A549 (cell line): ENCODE data around the gene ADAM8.

Experiments
- CEBPB ChIP-seq, 2 experiments: fragments of >200 bp in 1 of 2; sonication (Bioruptor Twin) in 1 of 2; formaldehyde crosslinking in 1 of 2; IDR thresholded peaks; 2 replicates each; pipeline ENCODE4 v1.6.1; 2012 to 2016
- CHD2 ChIP-seq: fragments of 150-350 bp; IDR thresholded peaks from 2 replicates; pipeline ENCODE4 v1.6.1; 2014; ENCODE audit warnings: low read length; ENCODE audit not compliant: partially characterized antibody
- CTCF ChIP-seq: fragments of >200 bp; sonication (Bioruptor Twin); formaldehyde crosslinking; IDR thresholded peaks from 3 replicates; pipeline ENCODE4 v1.5.1; 2016
- FOSL2 ChIP-seq, 2 experiments: fragments of 450-650 bp in 1 of 2; fragments of >200 bp in 1 of 2; sonication (Bioruptor Twin) in 1 of 2; formaldehyde crosslinking; IDR thresholded peaks; 2 replicates each; pipeline versions ENCODE4 v1.5.0 to v1.6.1; 2016 to 2020; ENCODE audit warnings: mild to moderate bottlenecking in 1 of 2, moderate library complexity in 1 of 2
- HMGXB4 ChIP-seq: fragments of 250-450 bp; sonication (Bioruptor Pico); IDR thresholded peaks from 2 replicates; pipeline ENCODE4 v1.5.0; 2021; ENCODE audit warnings: mild to moderate bottlenecking, moderate library complexity, borderline replicate concordance
- MAX ChIP-seq: IDR thresholded peaks from 2 replicates; pipeline ENCODE4 v1.6.1; 2012
- SREBF2 ChIP-seq: fragments of 450-650 bp; IDR thresholded peaks from 2 replicates; pipeline ENCODE4 v1.6.1; 2014; ENCODE audit warnings: mild to moderate bottlenecking, moderate library complexity

DNA sequence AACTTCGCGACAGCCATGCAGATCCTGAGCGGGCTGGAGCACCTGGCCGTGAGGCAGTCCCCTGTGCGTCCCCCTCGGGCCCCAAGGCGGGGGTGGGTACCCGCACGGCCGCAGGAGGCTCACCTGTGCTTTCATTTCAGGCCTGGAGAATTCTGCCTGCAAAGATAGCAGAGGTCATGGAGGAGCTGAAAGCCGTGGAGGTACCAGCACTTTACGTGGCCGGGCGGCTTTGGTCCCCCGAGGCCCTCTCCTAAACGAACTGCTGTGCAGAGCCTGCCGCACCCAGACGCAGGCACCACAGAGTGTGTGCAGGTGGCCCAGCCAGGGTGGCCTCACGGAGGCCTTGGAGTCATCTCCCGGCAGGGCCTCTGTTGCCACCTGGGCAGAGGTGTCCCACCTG lies 57.8 kb downstream of the ADAM8 start:
- TF ChIP-seq MAX (no peak), CTCF (no peak), SREBF2 (no peak), HMGXB4 (CRISPR knock-in tag) (no peak), CHD2 (no peak), FOSL2 (IDR thresholded peaks at IDR 0.05) (no peak), FOSL2 (CRISPR knock-in tag; IDR thresholded peaks at IDR 0.05) (no peak), CEBPB (IDR thresholded peaks at IDR 0.05) (no peak)
